Measurements from ENCODE around the gene FLT3. TPM values are rescaled to one million over a fixed set of nuclear protein-coding genes. Genes with fewer than 3 reads are reported as not detected.

Gene FLT3
- total and polyA plus RNA-seq, 10 of the 15 experiments (the other 5 are each of a cell fraction or from before 2014, with no cell fraction given), result 0.04 to 0.19 (median 0.11) TPM; not detected in 1

DNA sequence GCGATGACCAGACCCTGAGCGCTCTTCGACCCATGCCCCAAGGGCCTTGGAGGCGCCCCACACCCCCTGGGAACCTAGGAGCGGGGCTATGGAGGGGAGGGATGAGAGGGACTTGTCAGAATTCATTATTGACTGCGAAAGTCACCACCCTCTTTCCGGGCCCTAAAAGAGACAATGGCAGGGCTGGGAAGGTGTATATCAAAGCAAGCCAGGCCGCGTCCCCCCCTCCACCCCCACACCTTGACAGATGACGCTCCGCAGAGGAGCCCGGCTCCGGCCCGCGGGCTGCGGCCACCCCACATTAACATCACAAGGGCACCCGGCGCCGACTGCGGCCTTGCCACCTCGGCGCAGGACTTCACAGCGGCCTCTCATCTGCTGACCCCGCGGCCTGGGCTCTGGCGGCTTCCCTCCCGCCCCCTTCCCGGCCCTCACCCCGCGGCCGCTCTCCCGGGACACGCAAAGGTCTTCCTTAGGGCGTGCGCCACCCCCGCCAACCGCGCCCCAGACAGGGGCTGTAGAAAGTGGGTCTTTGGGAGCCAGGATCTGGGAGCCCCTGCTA is 133.7 kb downstream of the FLT3 start:
- Histone ChIP-seq H4K20me1 (ENCODE audit: control insufficient read depth, insufficient read depth) (no peaks in the 10 kb centered on the region), H3K4me1 (ENCODE audit: control insufficient read depth, insufficient read depth, low read length) (no peaks in the 10 kb centered on the region), H3K27ac (ENCODE audit: control insufficient read depth, insufficient read depth) (no peak overlapping the region), H3K9me3 (replicated peaks; ENCODE audit: control insufficient read depth, insufficient read depth, low read length) (no peaks in the 10 kb centered on the region), H3K4me3 (no peak overlapping the region), H3K36me3 (ENCODE audit: control insufficient read depth in 2 of 2, insufficient read depth in 2 of 2, low read length in 1 of 2) (no peaks in the 10 kb centered on the region), H3K79me2 (ENCODE audit: control insufficient read depth, insufficient read depth, low read length) (no peaks in the 10 kb centered on the region), H3K27me3 (replicated peaks in 1 of 2; ENCODE audit: control insufficient read depth in 2 of 2, insufficient read depth in 2 of 2, low read length in 1 of 2) (peaks cover 19 to 22% of the 10 kb centered on the region in 2 experiments), H3K9ac (ENCODE audit: control insufficient read depth, insufficient read depth, low read length) (no peak overlapping the region), H2AFZ (ENCODE audit: control insufficient read depth, low read depth, low read length) (no peak overlapping the region), H3K4me2 (ENCODE audit: control insufficient read depth, insufficient read depth) (no peak overlapping the region)
- ATAC-seq (no peak), FAIRE-seq (no peak), DNase-seq (ENCODE audit: low read depth, low spot score) (no peak)
- intact Hi-C loops (cut with micrococcal nuclease; ENCODE audit: unreplicated experiment), result no loop called here
- SMC1A ChIA-PET (ENCODE audit: uncharacterized antibody, unreplicated experiment), result no interaction called here
- 9% methylated on average over 37 of the region's 38 CpGs for WGBS (ENCODE audit: insufficient coverage, insufficient replicate concordance, low lambda C conversion rate, missing lambda C conversion rate)
- BruUV-seq (replicated peaks), result no TSS peak
- TF ChIP-seq ZNF384 (IDR thresholded peaks at IDR 0.05; ENCODE audit: borderline replicate concordance, low read depth, low read length) (no peak), MEF2A (IDR thresholded peaks at IDR 0.05; ENCODE audit: insufficient read depth, low read depth, low read length) (no peak), ZNF622 (IDR thresholded peaks at IDR 0.05) (no peak), SUPT20H (IDR thresholded peaks at IDR 0.05; ENCODE audit: borderline replicate concordance, control insufficient read depth, low read depth, low read length) (no peak)
- RAD21 ChIA-PET (ENCODE audit: unreplicated experiment), result no interaction called here
- CTCF ChIA-PET, result no interaction called here
- POLR2A ChIA-PET, result no interaction called here
- in situ Hi-C loops (cut with MboI), result no loop called here

DNA sequence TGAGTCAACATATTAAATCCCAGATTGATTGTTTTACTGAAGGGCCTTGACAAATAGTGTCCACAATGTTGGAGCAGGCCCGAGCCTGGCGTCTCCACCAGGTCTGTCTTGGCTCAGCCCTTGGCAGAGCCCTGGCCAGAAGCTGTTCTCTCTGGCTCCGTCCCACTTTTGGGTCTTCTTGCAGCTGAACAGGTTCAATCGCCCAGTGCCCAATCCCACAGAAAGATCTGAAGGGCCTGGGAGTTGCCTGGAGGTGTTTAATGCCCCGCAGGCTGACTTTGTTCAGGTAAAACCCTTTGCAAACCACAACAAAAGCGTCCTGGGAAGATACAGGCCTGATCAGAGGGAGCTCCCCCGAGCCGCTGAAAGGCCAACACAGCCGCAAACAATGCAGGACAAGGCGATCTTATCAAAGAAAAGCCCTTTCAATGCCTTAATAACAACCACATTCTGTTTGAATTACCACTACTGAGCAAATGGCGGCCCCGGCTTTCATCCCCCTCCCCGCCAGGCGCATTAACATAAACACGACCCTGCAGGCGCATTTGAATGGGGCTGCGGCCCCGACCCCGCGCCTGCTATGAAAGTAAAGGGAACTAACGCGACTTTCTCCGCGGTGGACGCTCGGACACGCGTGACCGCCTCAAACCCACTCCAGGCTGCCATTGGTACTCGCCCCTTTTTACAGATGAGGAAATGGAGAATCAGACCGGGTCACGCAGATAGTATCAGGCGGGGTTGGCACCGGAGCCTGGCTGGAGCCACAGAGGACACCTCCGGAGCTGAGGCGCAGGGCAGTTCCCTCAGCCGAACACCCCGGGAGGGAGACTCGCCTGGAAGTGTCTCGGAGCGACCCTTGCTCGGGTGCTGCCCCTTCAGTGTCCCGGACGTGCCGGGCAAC is 134.4 kb downstream of the FLT3 start:
- Histone ChIP-seq H3K79me2 (ENCODE audit: control insufficient read depth, insufficient read depth, low read length) (no peaks in the 10 kb centered on the region), H3K9me3 (replicated peaks; ENCODE audit: control insufficient read depth, insufficient read depth, low read length) (no peaks in the 10 kb centered on the region), H3K4me3 (no peak overlapping the region), H3K27me3 (replicated peaks in 1 of 2; ENCODE audit: control insufficient read depth in 2 of 2, insufficient read depth in 2 of 2, low read length in 1 of 2) (peaks cover 19 to 22% of the 10 kb centered on the region in 2 experiments), H3K27ac (ENCODE audit: control insufficient read depth, insufficient read depth) (no peak overlapping the region), H3K4me2 (ENCODE audit: control insufficient read depth, insufficient read depth) (no peak overlapping the region), H3K9ac (ENCODE audit: control insufficient read depth, insufficient read depth, low read length) (no peak overlapping the region), H3K4me1 (ENCODE audit: control insufficient read depth, insufficient read depth, low read length) (no peaks in the 10 kb centered on the region), H4K20me1 (ENCODE audit: control insufficient read depth, insufficient read depth) (no peaks in the 10 kb centered on the region), H2AFZ (ENCODE audit: control insufficient read depth, low read depth, low read length) (no peak overlapping the region), H3K36me3 (ENCODE audit: control insufficient read depth in 2 of 2, insufficient read depth in 2 of 2, low read length in 1 of 2) (no peaks in the 10 kb centered on the region)
- DNase-seq (ENCODE audit: low read depth, low spot score) (no peak), ATAC-seq (no peak), FAIRE-seq (no peak)
- WGBS (ENCODE audit: insufficient coverage, insufficient replicate concordance, low lambda C conversion rate, missing lambda C conversion rate), result 25% methylated on average over 45 of the region's 45 CpGs
- ChIA-PET SMC1A (ENCODE audit: uncharacterized antibody, unreplicated experiment) (interaction anchor here (1.5 kb wide), 1 partner anchor 12 kb away, joined by 4 read pairs; no protein-coding TSS in a partner anchor), CTCF (interaction anchor here (0.7 kb wide), 1 partner anchor 97 kb away, joined by 3 read pairs; no protein-coding TSS in a partner anchor), RAD21 (ENCODE audit: unreplicated experiment) (no interaction called here), POLR2A (no interaction called here)
- intact Hi-C loops (cut with micrococcal nuclease; ENCODE audit: unreplicated experiment) (no loop called here), in situ Hi-C loops (cut with MboI) (no loop called here)
- BruUV-seq (replicated peaks), result no TSS peak
- TF ChIP-seq, protein P1, sequence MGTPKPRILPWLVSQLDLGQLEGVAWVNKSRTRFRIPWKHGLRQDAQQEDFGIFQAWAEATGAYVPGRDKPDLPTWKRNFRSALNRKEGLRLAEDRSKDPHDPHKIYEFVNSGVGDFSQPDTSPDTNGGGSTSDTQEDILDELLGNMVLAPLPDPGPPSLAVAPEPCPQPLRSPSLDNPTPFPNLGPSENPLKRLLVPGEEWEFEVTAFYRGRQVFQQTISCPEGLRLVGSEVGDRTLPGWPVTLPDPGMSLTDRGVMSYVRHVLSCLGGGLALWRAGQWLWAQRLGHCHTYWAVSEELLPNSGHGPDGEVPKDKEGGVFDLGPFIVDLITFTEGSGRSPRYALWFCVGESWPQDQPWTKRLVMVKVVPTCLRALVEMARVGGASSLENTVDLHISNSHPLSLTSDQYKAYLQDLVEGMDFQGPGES (IDR thresholded peaks at IDR 0.05), result no peak
- TF ChIP-seq CBX5 (IDR thresholded peaks at IDR 0.05; ENCODE audit: low read depth) (no peak), MXI1 (IDR thresholded peaks at IDR 0.05; ENCODE audit: low read depth, low read length) (no peak), PAX5 (IDR thresholded peaks at IDR 0.05; ENCODE audit: borderline replicate concordance, low read depth, low read length) (no peak), RBBP5 (conservative IDR thresholded peaks at IDR 0.05) (no peak), PAX8 (IDR thresholded peaks at IDR 0.05) (no peak), ZSCAN29 (IDR thresholded peaks at IDR 0.05) (no peak), SREBF2 (IDR thresholded peaks at IDR 0.05; ENCODE audit: low read length) (no peak), SIX5 (IDR thresholded peaks at IDR 0.05; ENCODE audit: low read depth, low read length, severe bottlenecking) (no peak), CEBPB (IDR thresholded peaks at IDR 0.05; ENCODE audit: borderline replicate concordance in 1 of 2, low read depth in 2 of 2, low read length in 2 of 2) (no peak)
- TF ChIP-seq, protein P2, sequence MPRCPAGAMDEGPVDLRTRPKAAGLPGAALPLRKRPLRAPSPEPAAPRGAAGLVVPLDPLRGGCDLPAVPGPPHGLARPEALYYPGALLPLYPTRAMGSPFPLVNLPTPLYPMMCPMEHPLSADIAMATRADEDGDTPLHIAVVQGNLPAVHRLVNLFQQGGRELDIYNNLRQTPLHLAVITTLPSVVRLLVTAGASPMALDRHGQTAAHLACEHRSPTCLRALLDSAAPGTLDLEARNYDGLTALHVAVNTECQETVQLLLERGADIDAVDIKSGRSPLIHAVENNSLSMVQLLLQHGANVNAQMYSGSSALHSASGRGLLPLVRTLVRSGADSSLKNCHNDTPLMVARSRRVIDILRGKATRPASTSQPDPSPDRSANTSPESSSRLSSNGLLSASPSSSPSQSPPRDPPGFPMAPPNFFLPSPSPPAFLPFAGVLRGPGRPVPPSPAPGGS (IDR thresholded peaks at IDR 0.05; ENCODE audit: borderline replicate concordance, insufficient read depth, low read depth, low read length, poor library complexity, severe bottlenecking), result no peak
